Adrenal gland (tissue), 5 donors: ENCODE measurements around the gene PAX5.

Experiments used
- CTCF ChIP-seq, 6 experiments: fragments of 450-650 bp in 4 of 6; fragments of 200-600 bp in 2 of 6; sonication (generic) in 1 of 6; IDR thresholded peaks; 1 replicate in 5 of 6; 2 replicates in 1 of 6; pipeline versions ENCODE4 v1.5.1 to v1.8.0; 2016 to 2021; ENCODE audit warnings: antibody characterized with exemption in 6 of 6, mild to moderate bottlenecking in 2 of 6, moderate library complexity in 1 of 6
- POLR2A ChIP-seq, 2 donors: fragments of 450-650 bp; IDR thresholded peaks; one replicate each; pipeline ENCODE4 v1.6.1; 2017; ENCODE audit warnings: antibody characterized with exemption in 2 of 2, mild to moderate bottlenecking in 2 of 2, moderate library complexity in 1 of 2
- donor health status: DM: no; HTN: no; CAD: no.

- TF ChIP-seq CTCF (IDR thresholded peaks at IDR 0.05) (no peak), POLR2A (IDR thresholded peaks at IDR 0.05) (no peak)
Observed at GRCh38 chr9:36878986-36879982, 154.8 kb downstream of the PAX5 start.
